ENCODE measurements around the gene TRMT61A. TPM values are rescaled to one million over a fixed set of nuclear protein-coding genes. Genes with fewer than 3 reads are reported as not detected.

TRMT61A gene
- polyA plus RNA-seq, 1 of the 3 experiments (the other 2 are of a cell fraction): 15.8 TPM

GRCh38 chr14:103530390-103530789 is 1.4 kb downstream of the TRMT61A start:
- Histone ChIP-seq H3K79me2 (ENCODE audit: insufficient read depth) (peaks cover 36% of the 10 kb centered on the region), H3K36me3 (replicated peaks in 1 of 2; ENCODE audit: control insufficient read depth in 1 of 2, insufficient read depth in 2 of 2, low read length in 1 of 2) (peaks cover 0 to 29% of the 10 kb centered on the region in 2 experiments), H2AFZ (ENCODE audit: low read depth) (no peak overlapping the region), H3F3A (replicated peaks; ENCODE audit: insufficient read depth) (peaks cover 3% of the 10 kb centered on the region), H3K4me2 (peak overlapping the region; percentile 99), H3K4me3 (ENCODE audit: low read depth in 2 of 2, low read length in 1 of 2) (peak overlapping the region; percentile 94 to 99), H3K9me2 (no peaks in the 10 kb centered on the region), H3K9me3 (no peaks in the 10 kb centered on the region), H3K9ac (no peak overlapping the region), H3K4me1 (ENCODE audit: control insufficient read depth in 1 of 2, insufficient read depth in 2 of 2, low read depth in 1 of 2, low read length in 1 of 2) (peaks cover 9 to 25% of the 10 kb centered on the region in 2 experiments; a peak in 1 of 4 replicates), H4K20me1 (ENCODE audit: insufficient read depth) (peaks cover 9% of the 10 kb centered on the region; the same call in 1 of the 2 replicates), H3K27ac (ENCODE audit: low read depth in 2 of 2, low read length in 1 of 2) (no peak overlapping the region), H3K27me3 (ENCODE audit: insufficient read depth) (no peaks in the 10 kb centered on the region)
- CTCF ChIA-PET: interaction anchor here (1.4 to 8.5 kb wide), 4 partner anchors 12 to 30 kb away, joined by 3 to 52 read pairs (median 12); no protein-coding TSS in a partner anchor
- WGBS (ENCODE audit: low lambda C conversion rate): 62% methylated on average over 5 of the region's 7 CpGs
- no peak for DNase-seq
- POLR2A ChIA-PET: interaction anchor here (0.7 to 1.4 kb wide), 2 partner anchors 8 to 11 kb away, joined by 3 to 4 read pairs; partner anchors contain the start of gene CKB
- TF ChIP-seq, protein P1, sequence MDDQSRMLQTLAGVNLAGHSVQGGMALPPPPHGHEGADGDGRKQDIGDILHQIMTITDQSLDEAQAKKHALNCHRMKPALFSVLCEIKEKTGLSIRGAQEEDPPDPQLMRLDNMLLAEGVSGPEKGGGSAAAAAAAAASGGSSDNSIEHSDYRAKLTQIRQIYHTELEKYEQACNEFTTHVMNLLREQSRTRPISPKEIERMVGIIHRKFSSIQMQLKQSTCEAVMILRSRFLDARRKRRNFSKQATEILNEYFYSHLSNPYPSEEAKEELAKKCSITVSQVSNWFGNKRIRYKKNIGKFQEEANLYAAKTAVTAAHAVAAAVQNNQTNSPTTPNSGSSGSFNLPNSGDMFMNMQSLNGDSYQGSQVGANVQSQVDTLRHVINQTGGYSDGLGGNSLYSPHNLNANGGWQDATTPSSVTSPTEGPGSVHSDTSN (IDR thresholded peaks at IDR 0.05): no peak
- TF ChIP-seq, protein P2, sequence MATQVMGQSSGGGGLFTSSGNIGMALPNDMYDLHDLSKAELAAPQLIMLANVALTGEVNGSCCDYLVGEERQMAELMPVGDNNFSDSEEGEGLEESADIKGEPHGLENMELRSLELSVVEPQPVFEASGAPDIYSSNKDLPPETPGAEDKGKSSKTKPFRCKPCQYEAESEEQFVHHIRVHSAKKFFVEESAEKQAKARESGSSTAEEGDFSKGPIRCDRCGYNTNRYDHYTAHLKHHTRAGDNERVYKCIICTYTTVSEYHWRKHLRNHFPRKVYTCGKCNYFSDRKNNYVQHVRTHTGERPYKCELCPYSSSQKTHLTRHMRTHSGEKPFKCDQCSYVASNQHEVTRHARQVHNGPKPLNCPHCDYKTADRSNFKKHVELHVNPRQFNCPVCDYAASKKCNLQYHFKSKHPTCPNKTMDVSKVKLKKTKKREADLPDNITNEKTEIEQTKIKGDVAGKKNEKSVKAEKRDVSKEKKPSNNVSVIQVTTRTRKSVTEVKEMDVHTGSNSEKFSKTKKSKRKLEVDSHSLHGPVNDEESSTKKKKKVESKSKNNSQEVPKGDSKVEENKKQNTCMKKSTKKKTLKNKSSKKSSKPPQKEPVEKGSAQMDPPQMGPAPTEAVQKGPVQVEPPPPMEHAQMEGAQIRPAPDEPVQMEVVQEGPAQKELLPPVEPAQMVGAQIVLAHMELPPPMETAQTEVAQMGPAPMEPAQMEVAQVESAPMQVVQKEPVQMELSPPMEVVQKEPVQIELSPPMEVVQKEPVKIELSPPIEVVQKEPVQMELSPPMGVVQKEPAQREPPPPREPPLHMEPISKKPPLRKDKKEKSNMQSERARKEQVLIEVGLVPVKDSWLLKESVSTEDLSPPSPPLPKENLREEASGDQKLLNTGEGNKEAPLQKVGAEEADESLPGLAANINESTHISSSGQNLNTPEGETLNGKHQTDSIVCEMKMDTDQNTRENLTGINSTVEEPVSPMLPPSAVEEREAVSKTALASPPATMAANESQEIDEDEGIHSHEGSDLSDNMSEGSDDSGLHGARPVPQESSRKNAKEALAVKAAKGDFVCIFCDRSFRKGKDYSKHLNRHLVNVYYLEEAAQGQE (IDR thresholded peaks at IDR 0.05; ENCODE audit: low read depth, low read length): peak; percentile 94
- TF ChIP-seq RAD21 (IDR thresholded peaks at IDR 0.05; ENCODE audit: low read length): no peak
- TF ChIP-seq EZH2phosphoT487 (IDR thresholded peaks at IDR 0.05; ENCODE audit: borderline replicate concordance, low read depth): no peak

DNA sequence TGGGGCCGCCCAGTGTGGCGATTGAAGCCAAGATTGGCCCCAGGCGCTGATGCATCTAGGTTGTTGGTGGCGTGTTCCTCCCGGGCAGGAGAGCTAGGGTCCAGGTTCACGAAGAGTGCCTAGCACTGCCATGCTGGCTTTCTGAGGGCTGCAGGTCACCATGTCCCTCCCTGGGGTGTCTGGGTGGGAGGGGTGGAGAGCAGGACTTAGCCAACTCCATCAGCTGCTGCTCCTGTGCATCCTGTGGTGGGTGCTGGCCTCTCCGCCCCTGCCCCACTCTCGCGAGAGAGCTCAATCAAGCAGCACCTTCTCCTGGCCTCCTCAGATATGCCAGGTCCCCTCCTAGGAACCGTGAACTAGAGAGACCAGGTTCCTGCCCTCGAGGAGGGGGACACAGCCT is 1.8 kb downstream of the TRMT61A start:
- Histone ChIP-seq H4K20me1 (ENCODE audit: insufficient read depth) (peaks cover 9% of the 10 kb centered on the region; the same call in 1 of the 2 replicates), H3K4me3 (ENCODE audit: low read depth in 2 of 2, low read length in 1 of 2) (no peak overlapping the region), H3K9me2 (no peaks in the 10 kb centered on the region), H3K9ac (no peak overlapping the region), H3K36me3 (replicated peaks in 1 of 2; ENCODE audit: control insufficient read depth in 1 of 2, insufficient read depth in 2 of 2, low read length in 1 of 2) (peaks cover 0 to 32% of the 10 kb centered on the region in 2 experiments), H3F3A (replicated peaks; ENCODE audit: insufficient read depth) (peaks cover 3% of the 10 kb centered on the region), H3K79me2 (ENCODE audit: insufficient read depth) (peaks cover 36% of the 10 kb centered on the region), H3K9me3 (no peaks in the 10 kb centered on the region), H3K4me2 (peak overlapping the region; percentile 99; the same call in 1 of the 2 replicates), H3K4me1 (ENCODE audit: control insufficient read depth in 1 of 2, insufficient read depth in 2 of 2, low read depth in 1 of 2, low read length in 1 of 2) (peaks cover 9 to 25% of the 10 kb centered on the region in 2 experiments; a peak in 1 of 4 replicates), H2AFZ (ENCODE audit: low read depth) (no peak overlapping the region), H3K27ac (ENCODE audit: low read depth in 2 of 2, low read length in 1 of 2) (no peak overlapping the region), H3K27me3 (ENCODE audit: insufficient read depth) (no peaks in the 10 kb centered on the region)
- POLR2A ChIA-PET: interaction anchor here (0.7 to 1.4 kb wide), 2 partner anchors 9 to 10 kb away, joined by 3 to 4 read pairs; partner anchors contain the start of gene CKB
- no peak for TF ChIP-seq FOSL2 (IDR thresholded peaks at IDR 0.05; ENCODE audit: borderline replicate concordance, low read depth)
- no peak for TF ChIP-seq RCOR1 (IDR thresholded peaks at IDR 0.05; ENCODE audit: low read length)
- no peak for TF ChIP-seq GATA2 (CRISPR knock-in tag; IDR thresholded peaks at IDR 0.05)
- no peak for TF ChIP-seq NRF1 (IDR thresholded peaks at IDR 0.05; ENCODE audit: low read depth, low read length)
- no peak for TF ChIP-seq SMC3 (IDR thresholded peaks at IDR 0.05; ENCODE audit: low read depth, low read length)
- no peak for TF ChIP-seq TEAD4 (IDR thresholded peaks at IDR 0.05; ENCODE audit: borderline replicate concordance, insufficient read depth)
- TF ChIP-seq FOXJ3 (CRISPR knock-in tag; IDR thresholded peaks at IDR 0.05): no peak
- TF ChIP-seq NFIC (IDR thresholded peaks at IDR 0.05; ENCODE audit: borderline replicate concordance): no peak
- TF ChIP-seq, protein P3, sequence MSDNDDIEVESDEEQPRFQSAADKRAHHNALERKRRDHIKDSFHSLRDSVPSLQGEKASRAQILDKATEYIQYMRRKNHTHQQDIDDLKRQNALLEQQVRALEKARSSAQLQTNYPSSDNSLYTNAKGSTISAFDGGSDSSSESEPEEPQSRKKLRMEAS (IDR thresholded peaks at IDR 0.05; ENCODE audit: low read depth): no peak
- no peak for TF ChIP-seq MEF2A (IDR thresholded peaks at IDR 0.05; ENCODE audit: borderline replicate concordance, low read depth)
- TF ChIP-seq POLR2AphosphoS5 (IDR thresholded peaks at IDR 0.05; ENCODE audit: low read depth, low read length): no peak
- no peak for TF ChIP-seq CTCF (IDR thresholded peaks at IDR 0.05)
- no peak for TF ChIP-seq RXRA (IDR thresholded peaks at IDR 0.05; ENCODE audit: borderline replicate concordance, low read depth)
- no peak for TF ChIP-seq GABPA (IDR thresholded peaks at IDR 0.05; ENCODE audit: low read depth)
- no peak for DNase-seq
- CTCF ChIA-PET: interaction anchor here (2.5 to 8.5 kb wide), 2 partner anchors 13 to 16 kb away, joined by 14 to 52 read pairs; no protein-coding TSS in a partner anchor
- WGBS (ENCODE audit: low lambda C conversion rate): 69% methylated on average over 2 of the region's 11 CpGs

Data from SK-N-SH (cell line).